Activated CD4-positive, alpha-beta T cell treated with anti-CD3 and anti-CD28 coated beads, Interleukin-10, Interleukin-2, amounts not matched to agents 100 ng/mL and 50 ng/mL, durations not matched to agents 16 hours and 8 hours (primary cell): ENCODE measurements around the gene TICRR.

Source experiments
- DNase-seq: peaks from one replicate; pipeline ENCODE4 v3.0.0-alpha.2; 2020

TICRR gene

GRCh38 chr15:89674526-89674925 is 99.3 kb downstream of the TICRR start:
- DNase-seq = no peak

GRCh38 chr15:89675606-89676005 is 100.3 kb downstream of the TICRR start:
- no peak for DNase-seq

GRCh38 chr15:89677381-89677780 is 102.1 kb downstream of the TICRR start:
- no peak for DNase-seq
